WTC11 (cell line): ENCODE data around the gene PRPF6. TPM values are rescaled to one million over a fixed set of nuclear protein-coding genes. Genes with fewer than 3 reads are reported as not detected.

Experiments used
- ARID4B ChIP-seq: sonication (generic); formaldehyde crosslinking; IDR thresholded peaks from 2 replicates; pipeline ENCODE4 v1.8.0; 2023; ENCODE audit warnings: missing genetic modification reagents, mild to moderate bottlenecking, borderline replicate concordance
- ATF3 ChIP-seq: sonication (generic); formaldehyde crosslinking; conservative IDR thresholded peaks from 2 replicates; pipeline ENCODE4 v1.8.1; 2022; ENCODE audit warnings: mild to moderate bottlenecking, missing genetic modification reagents
- ATF6 ChIP-seq: sonication (generic); formaldehyde crosslinking; IDR thresholded peaks from 2 replicates; pipeline ENCODE4 v1.8.1; 2023; ENCODE audit warnings: mild to moderate bottlenecking, missing genetic modification reagents
- E2F4 ChIP-seq: sonication (generic); formaldehyde crosslinking; IDR thresholded peaks from 2 replicates; pipeline ENCODE4 v1.8.1; 2022; ENCODE audit warnings: low read depth, mild to moderate bottlenecking, moderate library complexity, missing genetic modification reagents, borderline replicate concordance
- E2F5 ChIP-seq: sonication (generic); formaldehyde crosslinking; IDR thresholded peaks from 2 replicates; pipeline ENCODE4 v1.8.1; 2022; ENCODE audit warnings: mild to moderate bottlenecking, moderate library complexity, missing genetic modification reagents
- EMX1 ChIP-seq: fragments of 250-450 bp; sonication (Bioruptor Pico); IDR thresholded peaks from 2 replicates; pipeline ENCODE4 v1.8.0; 2021; ENCODE audit warnings: mild to moderate bottlenecking
- ETV6 ChIP-seq: sonication (generic); formaldehyde crosslinking; IDR thresholded peaks from 2 replicates; pipeline ENCODE4 v1.8.1; 2022; ENCODE audit warnings: mild to moderate bottlenecking, missing genetic modification reagents
- GABPB1 ChIP-seq: sonication (generic); formaldehyde crosslinking; IDR thresholded peaks from 2 replicates; pipeline ENCODE4 v1.8.1; 2023; ENCODE audit warnings: mild to moderate bottlenecking, missing genetic modification reagents
- GRHL2 ChIP-seq: fragments of 250-450 bp; sonication (Bioruptor Pico); IDR thresholded peaks from 2 replicates; pipeline ENCODE4 v1.8.0; 2022; ENCODE audit warnings: mild to moderate bottlenecking, moderate library complexity; ENCODE audit not compliant: insufficient replicate concordance, severe bottlenecking
- HMGXB4 ChIP-seq: sonication (generic); formaldehyde crosslinking; IDR thresholded peaks from 2 replicates; pipeline ENCODE4 v1.8.1; 2023; ENCODE audit warnings: mild to moderate bottlenecking, moderate library complexity, missing genetic modification reagents
- JUN ChIP-seq: sonication (generic); formaldehyde crosslinking; IDR thresholded peaks from 2 replicates; pipeline ENCODE4 v1.8.0; 2023; ENCODE audit warnings: mild to moderate bottlenecking, missing genetic modification reagents
- NFYB ChIP-seq: sonication (generic); formaldehyde crosslinking; conservative IDR thresholded peaks from 2 replicates; pipeline ENCODE4 v1.8.0; 2022; ENCODE audit warnings: low read depth, missing genetic modification reagents
- PRDM15 ChIP-seq: sonication (generic); formaldehyde crosslinking; IDR thresholded peaks from 2 replicates; pipeline ENCODE4 v1.8.0; 2022; ENCODE audit warnings: missing genetic modification reagents
- PRRX2 ChIP-seq: fragments of 250-450 bp; sonication (Bioruptor Pico); IDR thresholded peaks from 2 replicates; pipeline ENCODE4 v1.8.0; 2021; ENCODE audit warnings: mild to moderate bottlenecking
- TEAD4 ChIP-seq: sonication (generic); formaldehyde crosslinking; IDR thresholded peaks from 2 replicates; pipeline ENCODE4 v1.8.0; 2022; ENCODE audit warnings: mild to moderate bottlenecking, missing genetic modification reagents
- ZBTB21 ChIP-seq: sonication (generic); formaldehyde crosslinking; IDR thresholded peaks from 2 replicates; pipeline ENCODE4 v1.8.1; 2023; ENCODE audit warnings: mild to moderate bottlenecking, missing genetic modification reagents, borderline replicate concordance
- ZBTB43 ChIP-seq: sonication (generic); formaldehyde crosslinking; IDR thresholded peaks from 2 replicates; pipeline ENCODE4 v1.8.1; 2023; ENCODE audit warnings: mild to moderate bottlenecking, missing genetic modification reagents
- ZNF219 ChIP-seq: sonication (generic); formaldehyde crosslinking; IDR thresholded peaks from 2 replicates; pipeline ENCODE4 v1.8.0; 2023; ENCODE audit warnings: missing genetic modification reagents, mild to moderate bottlenecking, borderline replicate concordance
- ZSCAN18 ChIP-seq: fragments of 250-450 bp; sonication (Bioruptor Pico); IDR thresholded peaks from 2 replicates; pipeline ENCODE4 v2.1.2; 2022; ENCODE audit warnings: mild to moderate bottlenecking, moderate library complexity
- total RNA-seq: library from RNA; stranded (reverse); gene quantifications from 3 replicates; pipeline ENCODE4 v1.2.3, GENCODE V29; 2021

The PRPF6 gene
- total RNA-seq, 1 experiment from 2014 or later, result 79.4 TPM

GRCh38 chr20:63955827-63956663 lies 24.9 kb upstream of the PRPF6 start, which contains the start of gene UCKL1 (continued):
- TF ChIP-seq PRDM15 (CRISPR knock-in tag) (no peak), HMGXB4 (CRISPR knock-in tag) (peak; percentile 69; the same call in 1 of the 2 replicates), ETV6 (CRISPR knock-in tag) (peak; percentile 53; the same call in 1 of the 2 replicates), JUN (CRISPR knock-in tag) (peak; percentile 48; the same call in 1 of the 2 replicates), ATF6 (CRISPR knock-in tag) (no peak), ZBTB43 (CRISPR knock-in tag) (peak; percentile 96; the same call in 1 of the 2 replicates), E2F5 (CRISPR knock-in tag) (peak; percentile 83; the same call in 1 of the 2 replicates), ZNF219 (no peak), ZBTB21 (0 out of 2 replicates have a peak, but pooled peaks have one; percentile 37), EMX1 (CRISPR knock-in tag) (0 out of 2 replicates have a peak, but pooled peaks have one; percentile 23), GABPB1 (CRISPR knock-in tag) (peak; percentile 49), GRHL2 (CRISPR knock-in tag) (no peak), E2F4 (CRISPR knock-in tag) (peak; percentile 76; the same call in 1 of the 2 replicates), PRRX2 (CRISPR knock-in tag) (no peak), ATF3 (CRISPR knock-in tag) (no peak), ARID4B (CRISPR knock-in tag) (peak; percentile 94), TEAD4 (no peak), ZSCAN18 (CRISPR knock-in tag) (no peak), NFYB (0 out of 2 replicates have a peak, but pooled peaks have one; percentile 47)
